GM21515 (cell line): ENCODE measurements around the gene LRRTM1.

Source experiments
- ATAC-seq: cut with Tn5 transposase; IDR thresholded peaks from one replicate; pipeline ENCODE4 v1.9.1; 2021; ENCODE audit not compliant: unreplicated experiment

Gene LRRTM1

GRCh38 chr2:80303006-80303908 is 1.3 kb downstream of the LRRTM1 start:
- no peak for ATAC-seq

- no peak for ATAC-seq
Measured at GRCh38 chr2:80302314-80303005, 2.1 kb downstream of the LRRTM1 start.

GRCh38 chr2:80302001-80302313 is 2.6 kb downstream of the LRRTM1 start:
- no peak for ATAC-seq

- ATAC-seq = no peak
Measured at GRCh38 chr2:80300954-80301353, 3.6 kb downstream of the LRRTM1 start.

DNA sequence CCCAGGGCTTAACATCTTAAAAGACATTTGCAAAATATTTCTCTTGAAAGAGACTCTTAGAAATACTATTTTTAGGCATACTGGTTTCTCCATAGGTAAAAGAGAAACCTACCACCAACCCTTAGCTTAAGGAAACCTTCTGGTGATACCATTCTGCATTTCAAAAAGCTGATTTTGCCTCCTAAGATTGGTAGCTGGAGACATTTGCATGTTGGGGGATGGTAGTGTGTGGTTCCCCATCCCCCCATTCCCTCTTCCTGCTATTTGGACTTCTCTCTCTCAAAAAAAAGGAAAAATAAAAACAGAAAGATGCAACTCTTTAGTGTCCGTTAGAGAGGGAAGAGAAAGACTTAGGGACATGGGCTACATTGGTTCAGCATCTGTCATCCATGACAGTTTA is 4.2 kb downstream of the LRRTM1 start:
- no peak for ATAC-seq

GRCh38 chr2:80299661-80300060 is 4.9 kb downstream of the LRRTM1 start:
- ATAC-seq = no peak

- no peak for ATAC-seq
Measured at GRCh38 chr2:80298954-80299353, 5.6 kb downstream of the LRRTM1 start.

DNA sequence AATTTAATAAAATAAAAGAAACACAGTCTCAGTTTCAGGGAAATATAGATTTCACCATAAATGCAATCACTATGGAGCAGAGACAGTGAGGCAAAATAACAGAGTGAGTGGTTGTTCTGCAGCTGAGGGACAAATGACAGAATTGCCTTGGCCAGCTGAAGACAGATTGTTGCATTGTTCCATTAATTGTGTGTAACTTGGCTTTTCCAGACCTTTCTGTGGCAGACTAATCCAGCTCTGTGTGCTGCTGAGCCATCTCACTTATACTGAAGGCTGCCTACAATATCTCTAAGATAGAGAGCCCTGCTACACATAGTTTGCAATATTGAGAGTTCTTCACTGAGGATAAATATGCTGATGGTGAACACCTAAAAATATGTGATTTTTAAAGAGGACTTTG is 11.5 kb downstream of the LRRTM1 start:
- ATAC-seq = no peak

- no peak for ATAC-seq
Measured at GRCh38 chr2:80292474-80292873, 12.1 kb downstream of the LRRTM1 start.

GRCh38 chr2:80291656-80292055 is 12.9 kb downstream of the LRRTM1 start:
- no peak for ATAC-seq

GRCh38 chr2:80288576-80288975 is 16.0 kb downstream of the LRRTM1 start:
- no peak for ATAC-seq

- ATAC-seq = no peak
Measured at GRCh38 chr2:80281049-80281448, 23.5 kb downstream of the LRRTM1 start.

DNA sequence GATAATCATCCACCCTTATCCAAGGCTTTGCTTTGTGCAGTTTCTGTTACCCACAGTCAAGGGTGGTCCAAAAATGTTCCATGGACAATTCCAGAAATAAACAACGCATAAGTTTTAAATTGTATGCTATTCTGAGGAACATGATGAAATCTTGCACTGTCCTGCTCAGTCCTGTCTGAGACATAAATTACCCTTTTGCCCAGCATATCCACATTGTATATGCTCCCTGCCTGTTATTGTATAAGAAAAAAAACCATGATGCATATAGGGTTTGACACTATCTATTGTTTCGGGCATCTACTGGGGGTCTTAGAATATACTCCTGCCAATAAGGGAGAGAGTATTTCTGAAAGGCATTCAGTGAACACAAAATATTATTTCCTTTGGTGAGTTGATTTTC is 24.0 kb downstream of the LRRTM1 start:
- ATAC-seq = no peak

GRCh38 chr2:80269806-80270205 is 34.7 kb downstream of the LRRTM1 start:
- no peak for ATAC-seq

DNA sequence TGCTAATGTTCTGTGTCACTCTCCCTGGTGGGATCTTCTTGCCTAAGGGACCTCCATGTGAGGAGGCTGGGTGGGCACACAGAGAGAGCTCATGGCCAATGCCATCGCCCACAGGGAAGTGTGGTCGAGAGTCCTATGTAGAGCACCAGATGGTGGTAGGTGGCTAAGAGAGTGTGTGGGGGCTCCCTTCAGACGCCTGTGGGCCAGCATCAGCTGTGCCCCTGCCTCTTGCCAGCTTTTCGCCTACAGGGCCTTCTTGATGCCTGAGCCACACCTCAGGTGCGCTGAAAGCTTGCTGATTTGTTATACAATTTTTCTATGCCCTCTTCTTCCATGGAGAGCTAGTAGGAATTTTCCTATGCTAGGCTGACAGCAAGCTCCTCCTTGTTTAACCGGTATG is 38.3 kb downstream of the LRRTM1 start:
- no peak for ATAC-seq

DNA sequence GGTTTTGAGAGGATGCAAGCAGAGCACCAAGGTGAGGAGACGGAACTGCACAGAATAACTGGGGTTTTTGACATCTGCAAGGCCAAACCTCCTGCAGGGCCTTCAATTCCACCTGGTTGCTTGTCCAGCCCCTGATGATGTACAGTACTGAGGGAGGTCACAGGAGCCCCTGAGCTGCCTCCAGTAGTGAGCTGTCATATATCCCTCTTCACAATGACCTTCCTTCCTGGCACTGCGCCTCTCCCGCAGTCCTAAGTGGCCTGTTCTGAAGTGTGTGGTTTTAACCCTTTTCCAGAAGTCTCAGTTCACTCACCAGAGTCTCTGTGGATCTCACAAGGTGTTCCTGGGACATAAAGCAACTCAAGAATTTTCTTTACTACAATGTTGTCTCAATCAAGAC is 45.3 kb downstream of the LRRTM1 start:
- ATAC-seq = no peak

DNA sequence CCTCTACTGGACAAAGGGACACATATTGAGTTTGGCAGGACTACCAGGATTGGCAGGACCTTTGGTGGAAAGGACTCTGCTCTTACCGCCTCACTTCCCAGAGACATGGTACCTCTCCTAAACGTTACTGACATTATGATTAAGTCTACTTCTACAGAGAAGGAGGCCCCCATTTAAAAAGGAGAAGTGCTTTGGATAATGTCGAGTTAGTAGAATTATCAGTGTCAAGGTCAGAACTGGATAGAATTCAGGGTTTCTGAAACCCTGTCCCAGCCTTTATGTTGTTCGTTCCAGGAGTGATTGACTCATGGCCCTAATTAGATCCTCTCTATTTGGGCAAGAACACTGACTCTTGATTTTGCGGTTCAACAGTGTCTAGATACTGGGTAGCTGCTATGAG is 45.8 kb downstream of the LRRTM1 start:
- no peak for ATAC-seq

DNA sequence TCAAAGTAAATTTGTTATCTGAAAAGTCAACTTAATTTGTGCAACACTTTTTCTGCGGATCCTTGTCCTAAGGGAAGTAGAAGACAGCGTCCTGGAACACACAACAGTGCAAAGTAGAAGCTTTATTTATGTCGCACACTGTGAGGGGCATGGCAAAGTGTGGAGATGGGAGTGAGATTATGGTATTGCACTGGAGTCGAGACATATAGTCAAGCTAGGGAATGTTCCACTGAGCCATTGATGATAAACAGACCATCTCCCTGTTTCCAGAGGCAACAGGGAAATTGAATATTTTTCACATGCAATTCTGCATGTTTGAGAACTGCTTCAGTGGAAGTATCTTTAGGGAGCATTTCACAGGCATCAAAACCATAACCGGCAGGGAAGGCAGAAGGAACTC is 46.2 kb downstream of the LRRTM1 start:
- no peak for ATAC-seq

DNA sequence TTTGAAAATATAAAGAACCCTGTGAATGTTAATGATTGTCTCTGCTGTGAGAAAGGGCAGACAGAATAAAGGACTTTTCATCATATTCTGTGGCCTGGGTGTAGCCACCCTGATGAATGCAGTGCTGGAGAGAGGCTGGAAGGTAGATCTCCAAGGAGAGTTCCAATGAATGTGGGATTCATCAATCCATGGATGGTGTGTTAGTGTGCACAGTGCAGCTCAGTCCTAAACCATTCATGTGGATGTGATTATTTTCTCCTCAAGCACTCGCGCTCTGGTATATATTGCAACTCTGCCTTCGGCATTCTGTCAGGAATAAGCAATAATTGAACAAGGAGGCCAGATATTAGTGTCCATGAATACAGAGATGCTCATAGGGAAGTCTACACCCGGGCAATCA is 47.1 kb downstream of the LRRTM1 start:
- ATAC-seq = no peak

GRCh38 chr2:80256782-80257167 is 47.8 kb downstream of the LRRTM1 start:
- ATAC-seq = no peak

- ATAC-seq = no peak
Measured at GRCh38 chr2:80255918-80256781, 48.4 kb downstream of the LRRTM1 start.
